Stimulated activated CD4-positive, alpha-beta T cell treated with anti-CD3 and anti-CD28 coated beads, Interleukin-1b, Interleukin-23, amount 100 ng/mL, for 48 hours (primary cell): Measurements from ENCODE around the gene ARNT2.

Experiments
- DNase-seq: peaks from one replicate; pipeline ENCODE4 v3.0.0-alpha.2; 2020

Gene ARNT2

GRCh38 chr15:80604583-80605575, 200.7 kb downstream of the ARNT2 start:
- no peak for DNase-seq

- no peak for DNase-seq
Observed at GRCh38 chr15:80605591-80606150, 201.5 kb downstream of the ARNT2 start.

GRCh38 chr15:80606511-80607071, 202.4 kb downstream of the ARNT2 start:
- no peak for DNase-seq

- no peak for DNase-seq
Observed at GRCh38 chr15:80607287-80607980, 203.3 kb downstream of the ARNT2 start.

GRCh38 chr15:80608688-80609087, 204.5 kb downstream of the ARNT2 start:
- no peak for DNase-seq

- DNase-seq, result no peak
Observed at GRCh38 chr15:80609091-80609490, 204.9 kb downstream of the ARNT2 start.

- no peak for DNase-seq
Observed at GRCh38 chr15:80609512-80609946, 205.3 kb downstream of the ARNT2 start.

GRCh38 chr15:80611543-80612080, 207.4 kb downstream of the ARNT2 start:
- DNase-seq, result no peak

- no peak for DNase-seq
Observed at GRCh38 chr15:80612118-80612823, 208.1 kb downstream of the ARNT2 start.

GRCh38 chr15:80613762-80614365, 209.7 kb downstream of the ARNT2 start:
- DNase-seq, result no peak

- no peak for DNase-seq
Observed at GRCh38 chr15:80614711-80615360, 210.7 kb downstream of the ARNT2 start.

- DNase-seq, result no peak
Observed at GRCh38 chr15:80615361-80615736, 211.2 kb downstream of the ARNT2 start.

- DNase-seq, result no peak
Observed at GRCh38 chr15:80615783-80616391, 211.7 kb downstream of the ARNT2 start.

- DNase-seq, result no peak
Observed at GRCh38 chr15:80618685-80619400, 214.7 kb downstream of the ARNT2 start.

- no peak for DNase-seq
Observed at GRCh38 chr15:80619680-80620079, 215.5 kb downstream of the ARNT2 start.

- no peak for DNase-seq
Observed at GRCh38 chr15:80620141-80620540, 216.0 kb downstream of the ARNT2 start.

GRCh38 chr15:80620931-80621330, 216.7 kb downstream of the ARNT2 start:
- no peak for DNase-seq

- no peak for DNase-seq
Observed at GRCh38 chr15:80626643-80627120, 222.5 kb downstream of the ARNT2 start.

- DNase-seq, result no peak
Observed at GRCh38 chr15:80629355-80629754, 225.2 kb downstream of the ARNT2 start.

GRCh38 chr15:80630981-80631380, 226.8 kb downstream of the ARNT2 start:
- no peak for DNase-seq
